PFSK-1 (cell line): ENCODE results near the gene ERC1.
A peak's percentile ranks its signal among the peaks of the same experiment; 100 is the strongest.

ENCODE experiments used
- FOXP2 ChIP-seq: optimal IDR thresholded peaks from 2 replicates; pipeline ENCODE3; 2011; ENCODE audit warnings: borderline replicate concordance, control low read depth, inconsistent platforms; ENCODE audit not compliant: insufficient read depth; ENCODE audit errors: extremely low read length, extremely low read depth
- POLR2AphosphoS5 ChIP-seq: IDR thresholded peaks from 2 replicates; pipeline ENCODE4 v1.6.1; 2012; ENCODE audit warnings: low read depth, mild to moderate bottlenecking, control low read depth, low read length, moderate library complexity
- SIN3A ChIP-seq: IDR thresholded peaks from 2 replicates; pipeline ENCODE4 v1.6.1; 2012; ENCODE audit warnings: mild to moderate bottlenecking, low read length, moderate library complexity, borderline replicate concordance; ENCODE audit not compliant: insufficient read depth
- TAF1 ChIP-seq: IDR thresholded peaks from 2 replicates; pipeline ENCODE4 v1.6.1; 2012; ENCODE audit warnings: low read length, control low read depth, borderline replicate concordance; ENCODE audit not compliant: insufficient read depth
- TF ChIP-seq, protein P1 (sequence below), 2 experiments: IDR thresholded peaks; 2 replicates each; pipeline versions ENCODE4 v1.6.1 to v1.8.0; 2011 to 2012; ENCODE audit warnings: low read depth in 2 of 2, low read length in 2 of 2, control low read depth in 1 of 2, inconsistent platforms in 1 of 2, mild to moderate bottlenecking in 1 of 2, moderate library complexity in 1 of 2; ENCODE audit not compliant: insufficient read depth in 1 of 2

ERC1 gene

DNA sequence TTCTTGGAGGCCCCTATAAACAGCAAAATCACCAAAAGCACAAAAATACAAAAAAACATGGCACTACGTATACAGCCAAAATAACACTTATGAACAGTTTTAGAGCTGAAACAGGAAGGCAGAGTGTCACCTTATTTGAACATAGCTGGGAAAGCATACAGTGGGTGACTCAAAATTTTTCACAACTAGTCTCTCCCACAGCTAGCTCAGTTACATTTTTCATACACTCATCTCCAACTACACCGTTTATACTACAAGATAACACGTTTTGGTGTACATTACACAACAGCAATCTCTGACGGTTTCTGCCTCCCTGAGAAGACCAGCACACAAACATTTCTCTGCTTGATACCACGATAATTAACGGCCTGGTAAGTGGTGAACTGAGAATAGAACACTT, 44.4 kb upstream of the ERC1 start:
- TF ChIP-seq SIN3A (no peak), TAF1 (no peak), FOXP2 (no peak), POLR2AphosphoS5 (no peak)
- TF ChIP-seq, protein P1, sequence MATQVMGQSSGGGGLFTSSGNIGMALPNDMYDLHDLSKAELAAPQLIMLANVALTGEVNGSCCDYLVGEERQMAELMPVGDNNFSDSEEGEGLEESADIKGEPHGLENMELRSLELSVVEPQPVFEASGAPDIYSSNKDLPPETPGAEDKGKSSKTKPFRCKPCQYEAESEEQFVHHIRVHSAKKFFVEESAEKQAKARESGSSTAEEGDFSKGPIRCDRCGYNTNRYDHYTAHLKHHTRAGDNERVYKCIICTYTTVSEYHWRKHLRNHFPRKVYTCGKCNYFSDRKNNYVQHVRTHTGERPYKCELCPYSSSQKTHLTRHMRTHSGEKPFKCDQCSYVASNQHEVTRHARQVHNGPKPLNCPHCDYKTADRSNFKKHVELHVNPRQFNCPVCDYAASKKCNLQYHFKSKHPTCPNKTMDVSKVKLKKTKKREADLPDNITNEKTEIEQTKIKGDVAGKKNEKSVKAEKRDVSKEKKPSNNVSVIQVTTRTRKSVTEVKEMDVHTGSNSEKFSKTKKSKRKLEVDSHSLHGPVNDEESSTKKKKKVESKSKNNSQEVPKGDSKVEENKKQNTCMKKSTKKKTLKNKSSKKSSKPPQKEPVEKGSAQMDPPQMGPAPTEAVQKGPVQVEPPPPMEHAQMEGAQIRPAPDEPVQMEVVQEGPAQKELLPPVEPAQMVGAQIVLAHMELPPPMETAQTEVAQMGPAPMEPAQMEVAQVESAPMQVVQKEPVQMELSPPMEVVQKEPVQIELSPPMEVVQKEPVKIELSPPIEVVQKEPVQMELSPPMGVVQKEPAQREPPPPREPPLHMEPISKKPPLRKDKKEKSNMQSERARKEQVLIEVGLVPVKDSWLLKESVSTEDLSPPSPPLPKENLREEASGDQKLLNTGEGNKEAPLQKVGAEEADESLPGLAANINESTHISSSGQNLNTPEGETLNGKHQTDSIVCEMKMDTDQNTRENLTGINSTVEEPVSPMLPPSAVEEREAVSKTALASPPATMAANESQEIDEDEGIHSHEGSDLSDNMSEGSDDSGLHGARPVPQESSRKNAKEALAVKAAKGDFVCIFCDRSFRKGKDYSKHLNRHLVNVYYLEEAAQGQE (IDR thresholded peaks at IDR 0.05; ENCODE audit: insufficient read depth in 1 of 2, low read depth in 2 of 2, low read length in 2 of 2), result no peak

- TF ChIP-seq, protein P1 (IDR thresholded peaks at IDR 0.05; ENCODE audit: insufficient read depth in 1 of 2, low read depth in 2 of 2, low read length in 2 of 2), result no peak
- TF ChIP-seq SIN3A, result no peak
- no peak for TF ChIP-seq POLR2AphosphoS5
- no peak for TF ChIP-seq FOXP2
- TF ChIP-seq TAF1, result no peak
These were observed 42.8 kb upstream of the ERC1 start for GRCh38 chr12:948238-948637.

- TF ChIP-seq TAF1 (peak; percentile 93; the same call in 1 of the 2 replicates), FOXP2 (peak; percentile 51), SIN3A (peak; percentile 62; the same call in 1 of the 2 replicates), POLR2AphosphoS5 (peak; percentile 99)
- TF ChIP-seq, protein P1 (IDR thresholded peaks at IDR 0.05; ENCODE audit: insufficient read depth in 1 of 2, low read depth in 2 of 2, low read length in 2 of 2), result no peak
These were observed 41.4 kb upstream of the ERC1 start, which contains the start of gene RAD52 for GRCh38 chr12:949453-950191. Gene RAD52 (minus strand): TSS chr12:949694. CDS start chr12:933058, 16,636 bp downstream.

DNA sequence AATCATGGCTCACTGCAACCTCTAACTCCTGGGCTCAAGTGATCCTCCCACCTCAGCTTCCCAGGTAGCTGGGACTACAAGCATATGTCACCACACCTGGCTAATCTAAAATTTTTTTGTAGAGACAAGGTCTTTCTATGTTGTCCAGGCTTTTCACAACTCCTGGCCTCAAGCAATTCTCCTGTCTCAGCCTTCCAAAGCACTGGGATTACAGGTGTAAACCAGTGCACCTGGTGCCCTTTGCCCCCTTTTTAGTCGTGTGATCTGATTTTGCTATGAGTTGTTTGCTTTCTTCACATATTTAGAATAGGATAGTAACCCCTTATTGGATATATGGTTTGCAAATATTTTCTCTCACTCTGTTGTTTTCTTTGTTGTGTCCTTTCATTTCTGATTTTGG, 39.8 kb upstream of the ERC1 start:
- TF ChIP-seq, protein P1 (IDR thresholded peaks at IDR 0.05; ENCODE audit: insufficient read depth in 1 of 2, low read depth in 2 of 2, low read length in 2 of 2), result no peak
- TF ChIP-seq TAF1, result no peak
- no peak for TF ChIP-seq POLR2AphosphoS5
- TF ChIP-seq SIN3A, result no peak
- TF ChIP-seq FOXP2, result no peak
